ENCODE data around the gene ANO9.

GRCh38 chr11:405954-406795 lies 35.6 kb downstream of the ANO9 start:
- no peak for TF ChIP-seq CTCF (IDR thresholded peaks at IDR 0.05 in 8 of 11, conservative IDR thresholded peaks at IDR 0.05 in 3 of 11)
- TF ChIP-seq POLR2AphosphoS5 (IDR thresholded peaks at IDR 0.05): peak in 1 of 3 donors; percentile 67
- no peak for TF ChIP-seq POLR2A (IDR thresholded peaks at IDR 0.05)

Measured in spleen (tissue), 7 donors.